Fibroblast of lung (primary cell): Measurements from ENCODE around the gene RITA1. TPM values are rescaled to one million over a fixed set of nuclear protein-coding genes. Genes with fewer than 3 reads are reported as not detected.

Source experiments
- DNase-seq, 2 donors: peaks; one replicate each; pipeline versions ENCODE4 v3.0.0 to v3.0.0-alpha.2; 2010; ENCODE audit warnings: low read depth in 2 of 2
- H2AFZ ChIP-seq: 2 replicates; pipeline ENCODE4 v1.5.1; 2012; ENCODE audit warnings: low read length, control low read depth, inconsistent platforms
- H3K27ac ChIP-seq: 2 replicates; pipeline ENCODE4 v1.5.1; 2011; ENCODE audit warnings: low read length, control low read depth; ENCODE audit not compliant: insufficient read depth
- H3K27me3 ChIP-seq: 2 replicates; pipeline ENCODE4 v1.5.1; 2011; ENCODE audit warnings: mild to moderate bottlenecking, low read length; ENCODE audit not compliant: control insufficient read depth, insufficient read depth
- H3K36me3 ChIP-seq: 2 replicates; pipeline ENCODE4 v1.5.1; 2011; ENCODE audit warnings: low read length; ENCODE audit not compliant: control insufficient read depth, insufficient read depth
- H3K4me1 ChIP-seq: 2 replicates; pipeline ENCODE4 v1.5.1; 2011; ENCODE audit warnings: low read length; ENCODE audit not compliant: control insufficient read depth, insufficient read depth; ENCODE audit errors: extremely low read depth
- H3K4me2 ChIP-seq: 2 replicates; pipeline ENCODE4 v1.5.1; 2011; ENCODE audit warnings: low read length, control low read depth; ENCODE audit not compliant: insufficient read depth; ENCODE audit errors: extremely low read depth
- H3K4me3 ChIP-seq, 4 experiments: fragments of 200-600 bp in 1 of 4; sonication (generic) in 1 of 4; replicated peaks in 1 of 4; 2 replicates each; pipeline ENCODE4 v1.5.1; 2011 to 2016; ENCODE audit warnings: low read length in 4 of 4, low read depth in 3 of 4, mild to moderate bottlenecking in 3 of 4, control low read depth in 2 of 4, inconsistent platforms in 1 of 4, mixed read lengths in 1 of 4; ENCODE audit not compliant: insufficient read depth in 1 of 4; ENCODE audit errors: control extremely low read depth in 1 of 4
- H3K79me2 ChIP-seq: 2 replicates; pipeline ENCODE4 v1.5.1; 2012; ENCODE audit warnings: mild to moderate bottlenecking, low read length, inconsistent platforms; ENCODE audit not compliant: control insufficient read depth, insufficient read depth
- H3K9ac ChIP-seq: 2 replicates; pipeline ENCODE4 v1.5.1; 2011; ENCODE audit warnings: mild to moderate bottlenecking, low read length, control low read depth; ENCODE audit not compliant: insufficient read depth
- H3K9me3 ChIP-seq: 2 replicates; pipeline ENCODE4 v1.5.1; 2012; ENCODE audit warnings: low read depth, low read length; ENCODE audit not compliant: control insufficient read depth, insufficient read depth
- H4K20me1 ChIP-seq: 2 replicates; pipeline ENCODE4 v1.5.1; 2011; ENCODE audit warnings: low read length; ENCODE audit not compliant: control insufficient read depth, insufficient read depth; ENCODE audit errors: extremely low read depth
- CTCF ChIP-seq, 2 donors: IDR thresholded peaks in 1 of 2; conservative IDR thresholded peaks in 1 of 2; 1 replicate in 1 of 2; 2 replicates in 1 of 2; pipeline ENCODE4 v1.5.1; 2011 to 2012; ENCODE audit warnings: low read length in 2 of 2, control low read depth in 1 of 2, inconsistent platforms in 1 of 2, low read depth in 1 of 2, mild to moderate bottlenecking in 1 of 2
- EZH2 ChIP-seq: IDR thresholded peaks from 2 replicates; pipeline ENCODE4 v1.5.1; 2012; ENCODE audit warnings: low read length, control low read depth, mild to moderate bottlenecking; ENCODE audit errors: missing control alignments
- polyA plus RNA-seq, 2 donors: library from polyadenylated mRNA; depleted of rRNA in 1 of 2; stranded (reverse) in 1 of 2; unstranded in 1 of 2; fragments of >200 nt; gene quantifications; 2 replicates each; pipeline ENCODE4 v1.2.1, GENCODE V29; 2011 to 2012; ENCODE audit warnings: missing spikeins in 1 of 2
- total RNA-seq: library from RNA; depleted of rRNA; stranded (reverse); fragments of >200 nt; gene quantifications from 2 replicates; pipeline ENCODE4 v1.2.1, GENCODE V29; 2014

RITA1 gene
- total and polyA plus RNA-seq, 2 donors (not counting 1 experiment from before 2014, with no cell fraction given): 8.7 to 11.6 TPM

- no peak overlapping the region for H2AFZ ChIP-seq
These were observed 37.4 kb downstream of the RITA1 start for GRCh38 chr12:113222730-113223531.

GRCh38 chr12:113224955-113225354 lies 39.4 kb downstream of the RITA1 start:
- no peak for DNase-seq
- Histone ChIP-seq H3K79me2 (peaks cover 3% of the 10 kb centered on the region), H3K27me3 (no peaks in the 10 kb centered on the region), H3K4me2 (no peak overlapping the region), H3K9me3 (no peaks in the 10 kb centered on the region), H3K27ac (no peak overlapping the region), H4K20me1 (no peaks in the 10 kb centered on the region), H3K4me1 (peaks cover 12% of the 10 kb centered on the region), H3K4me3 (no peak overlapping the region), H3K36me3 (peaks cover 2% of the 10 kb centered on the region), H3K9ac (no peak overlapping the region), H2AFZ (no peak overlapping the region)
- TF ChIP-seq CTCF (conservative IDR thresholded peaks at IDR 0.05 in 1 of 2, IDR thresholded peaks at IDR 0.05 in 1 of 2; ENCODE audit: low read depth in 1 of 2, low read length in 2 of 2) (no peak), EZH2 (no peak)

More at GRCh38 chr12:113222730-113223531, 37.4 kb downstream of the RITA1 start:
- H3K4me3 ChIP-seq: peak overlapping the region; percentile 29 to 82 (median 73)
- H3K9me3 ChIP-seq: no peaks in the 10 kb centered on the region
- H3K4me1 ChIP-seq: peaks cover 12% of the 10 kb centered on the region
- H3K27ac ChIP-seq: peak overlapping the region; percentile 68
- no peaks in the 10 kb centered on the region for H3K27me3 ChIP-seq
- peak overlapping the region; percentile 22 for H3K9ac ChIP-seq
- no peak for TF ChIP-seq CTCF (conservative IDR thresholded peaks at IDR 0.05 in 1 of 2, IDR thresholded peaks at IDR 0.05 in 1 of 2; ENCODE audit: low read depth in 1 of 2, low read length in 2 of 2)
- no peak for TF ChIP-seq EZH2
- H3K36me3 ChIP-seq: peaks cover 2% of the 10 kb centered on the region
- H3K79me2 ChIP-seq: peaks cover 3% of the 10 kb centered on the region
- peak; percentile 85 to 96 for DNase-seq
- H3K4me2 ChIP-seq: peak overlapping the region; percentile 93
- no peaks in the 10 kb centered on the region for H4K20me1 ChIP-seq

- DNase-seq: no peak
- Histone ChIP-seq H3K27ac (no peak overlapping the region), H2AFZ (no peak overlapping the region), H3K79me2 (peaks cover 1% of the 10 kb centered on the region), H3K4me3 (no peak overlapping the region), H3K4me2 (no peak overlapping the region), H3K9me3 (no peaks in the 10 kb centered on the region), H3K27me3 (no peaks in the 10 kb centered on the region), H3K4me1 (peaks cover 13% of the 10 kb centered on the region), H3K9ac (no peak overlapping the region), H3K36me3 (peaks cover 11% of the 10 kb centered on the region), H4K20me1 (no peaks in the 10 kb centered on the region)
- TF ChIP-seq CTCF (conservative IDR thresholded peaks at IDR 0.05 in 1 of 2, IDR thresholded peaks at IDR 0.05 in 1 of 2; ENCODE audit: low read depth in 1 of 2, low read length in 2 of 2) (no peak), EZH2 (no peak)
These were observed 41.4 kb downstream of the RITA1 start for GRCh38 chr12:113226696-113227568.
